Measurements from ENCODE around the gene PCYT2. TPM values are rescaled to one million over a fixed set of nuclear protein-coding genes. Genes with fewer than 3 reads are reported as not detected.
A peak's percentile ranks its signal among the peaks of the same experiment; 100 is the strongest.

The PCYT2 gene
- total RNA-seq, 2 experiments from 2014 or later, result 39.3 to 44.5 TPM

GRCh38 chr17:81927653-81928543 lies 16.7 kb upstream of the PCYT2 start, which contains the start of gene MAFG:
Gene MAFG, minus strand, starts transcription at chr17:81927735. Its CDS starts 4,550 bp downstream, at chr17:81923185.
- H3K27me3 Mint-ChIP-seq, result no peaks in the 10 kb centered on the region
- no peaks in the 10 kb centered on the region for H3K36me3 Mint-ChIP-seq
- ATAC-seq (ENCODE audit: low read depth), result peak; percentile 72

GRCh38 chr17:81927152-81927652 lies 16.0 kb upstream of the PCYT2 start:
- H3K4me3 Mint-ChIP-seq, result no peak overlapping the region
- DNase-seq (no peak), ATAC-seq (ENCODE audit: low read depth) (peak; percentile 4)
- no peaks in the 10 kb centered on the region for H3K36me3 Mint-ChIP-seq
- POLR2A ChIA-PET, result interaction anchor here (0.5 to 3.7 kb wide), 14 partner anchors 9 to 119 kb away, joined by 3 to 20 read pairs (median 4); partner anchors contain the start of genes ALYREF, ANAPC11, ARHGDIA and DCXR
- no peak overlapping the region for H3K27ac Mint-ChIP-seq
- peaks cover 15% of the 10 kb centered on the region for H3K4me1 Mint-ChIP-seq
- H3K9me3 Mint-ChIP-seq, result no peaks in the 10 kb centered on the region
- H3K27me3 Mint-ChIP-seq, result no peaks in the 10 kb centered on the region

More at GRCh38 chr17:81927653-81928543, 16.7 kb upstream of the PCYT2 start, which contains the start of gene MAFG:
- peak; percentile 97 for DNase-seq
- POLR2A ChIA-PET, result interaction anchor here (0.5 to 3.7 kb wide), 13 partner anchors 10 to 244 kb away, joined by 3 to 20 read pairs (median 4); partner anchors contain the start of genes ALYREF, ANAPC11, ARHGDIA and ARL16
- no peaks in the 10 kb centered on the region for H3K9me3 Mint-ChIP-seq
- H3K4me3 Mint-ChIP-seq, result peak within 1 kb of the TSS; percentile 91
- H3K27ac Mint-ChIP-seq, result peak within 1 kb of the TSS; percentile 88
- peaks cover 16% of the 10 kb centered on the region for H3K4me1 Mint-ChIP-seq

GRCh38 chr17:81926451-81927151 lies 15.4 kb upstream of the PCYT2 start:
- peak; percentile 38 for ATAC-seq (ENCODE audit: low read depth)
- peak overlapping the region; percentile 91 for H3K4me3 Mint-ChIP-seq
- H3K27ac Mint-ChIP-seq, result peak overlapping the region; percentile 88
- POLR2A ChIA-PET, result interaction anchor here (0.5 to 3.7 kb wide), 14 partner anchors 9 to 111 kb away, joined by 3 to 20 read pairs (median 5); partner anchors contain the start of genes ALYREF, ANAPC11, ARHGDIA and DCXR
- DNase-seq, result peak; percentile 62
- no peaks in the 10 kb centered on the region for H3K9me3 Mint-ChIP-seq
- H3K27me3 Mint-ChIP-seq, result no peaks in the 10 kb centered on the region
- H3K36me3 Mint-ChIP-seq, result no peaks in the 10 kb centered on the region
- H3K4me1 Mint-ChIP-seq, result peaks cover 15% of the 10 kb centered on the region

GRCh38 chr17:81925860-81926450 lies 14.8 kb upstream of the PCYT2 start:
- DNase-seq, result no peak
- ATAC-seq (ENCODE audit: low read depth), result peak; percentile 19
- POLR2A ChIA-PET, result interaction anchor here (0.5 to 3.7 kb wide), 9 partner anchors 9 to 112 kb away, joined by 3 to 20 read pairs (median 6); partner anchors contain the start of genes ALYREF, ANAPC11, ARHGDIA and DCXR
- Mint-ChIP-seq H3K27me3 (no peaks in the 10 kb centered on the region), H3K27ac (peak overlapping the region; percentile 88), H3K36me3 (no peaks in the 10 kb centered on the region), H3K9me3 (no peaks in the 10 kb centered on the region), H3K4me3 (peak overlapping the region; percentile 91), H3K4me1 (peaks cover 15% of the 10 kb centered on the region)

- Mint-ChIP-seq H3K4me3 (peak overlapping the region; percentile 91), H3K27me3 (no peaks in the 10 kb centered on the region), H3K36me3 (no peaks in the 10 kb centered on the region), H3K9me3 (no peaks in the 10 kb centered on the region), H3K27ac (no peak overlapping the region), H3K4me1 (peaks cover 15% of the 10 kb centered on the region)
- DNase-seq (no peak), ATAC-seq (ENCODE audit: low read depth) (no peak)
- POLR2A ChIA-PET, result interaction anchor here (0.8 to 2.1 kb wide), 5 partner anchors 11 to 54 kb away, joined by 3 to 13 read pairs (median 6); partner anchors contain the start of gene ARHGDIA
Observed at GRCh38 chr17:81924557-81925532, 13.6 kb upstream of the PCYT2 start.

GRCh38 chr17:81923302-81924260 lies 12.4 kb upstream of the PCYT2 start:
- H3K27me3 Mint-ChIP-seq, result no peaks in the 10 kb centered on the region

GRCh38 chr17:81922566-81923301 lies 11.5 kb upstream of the PCYT2 start:
- Mint-ChIP-seq H3K27ac (no peak overlapping the region), H3K4me3 (no peak overlapping the region), H3K9me3 (no peaks in the 10 kb centered on the region), H3K4me1 (peaks cover 20% of the 10 kb centered on the region), H3K27me3 (no peaks in the 10 kb centered on the region), H3K36me3 (no peaks in the 10 kb centered on the region)
- POLR2A ChIA-PET, result no interaction called here
- ATAC-seq (ENCODE audit: low read depth) (no peak), DNase-seq (no peak)

More at GRCh38 chr17:81923302-81924260, 12.4 kb upstream of the PCYT2 start:
- Mint-ChIP-seq H3K9me3 (no peaks in the 10 kb centered on the region), H3K4me1 (peaks cover 15% of the 10 kb centered on the region), H3K4me3 (no peak overlapping the region), H3K36me3 (no peaks in the 10 kb centered on the region), H3K27ac (peak overlapping the region; percentile 68)
- ATAC-seq (ENCODE audit: low read depth) (no peak), DNase-seq (no peak)
- POLR2A ChIA-PET, result interaction anchor here (1.7 kb wide), 1 partner anchor 11 kb away, joined by 3 read pairs; no protein-coding TSS in a partner anchor

GRCh38 chr17:81921996-81922565 lies 10.9 kb upstream of the PCYT2 start:
- no peak for DNase-seq
- Mint-ChIP-seq H3K27ac (peak overlapping the region; percentile 34), H3K4me1 (peaks cover 23% of the 10 kb centered on the region), H3K36me3 (peaks cover 2% of the 10 kb centered on the region), H3K9me3 (no peaks in the 10 kb centered on the region), H3K4me3 (no peak overlapping the region), H3K27me3 (no peaks in the 10 kb centered on the region)
- POLR2A ChIA-PET, result no interaction called here
- ATAC-seq (ENCODE audit: low read depth), result no peak

- ATAC-seq (ENCODE audit: low read depth) (no peak), DNase-seq (no peak)
- POLR2A ChIA-PET, result no interaction called here
- Mint-ChIP-seq H3K9me3 (no peaks in the 10 kb centered on the region), H3K36me3 (peaks cover 4% of the 10 kb centered on the region), H3K4me1 (peaks cover 26% of the 10 kb centered on the region), H3K4me3 (no peak overlapping the region), H3K27ac (no peak overlapping the region), H3K27me3 (no peaks in the 10 kb centered on the region)
Observed at GRCh38 chr17:81921537-81921862, 10.3 kb upstream of the PCYT2 start.

- Mint-ChIP-seq H3K27ac (no peak overlapping the region), H3K9me3 (no peaks in the 10 kb centered on the region), H3K4me3 (no peak overlapping the region), H3K4me1 (peaks cover 21% of the 10 kb centered on the region), H3K36me3 (peaks cover 4% of the 10 kb centered on the region), H3K27me3 (no peaks in the 10 kb centered on the region)
- no peak for ATAC-seq (ENCODE audit: low read depth)
- POLR2A ChIA-PET, result no interaction called here
- DNase-seq, result no peak
Observed at GRCh38 chr17:81920612-81921536, 9.7 kb upstream of the PCYT2 start.

Measured in activated naive CD8-positive, alpha-beta T cell treated with anti-CD3 and anti-CD28 coated beads, Interleukin-2, amount 10 ng/mL, durations not matched to agents 7 days and 5 days (primary cell).